Stomach smooth muscle (tissue), 2 donors: Measurements from ENCODE around the gene PDLIM5.

ENCODE experiments used
- H3K27ac ChIP-seq: one replicate; pipeline ENCODE4 v1.7.0; 2013; ENCODE audit warnings: mild to moderate bottlenecking, low read length, inconsistent platforms
- H3K27me3 ChIP-seq, 2 donors: one replicate each; pipeline ENCODE4 v1.7.0; 2013; ENCODE audit warnings: low read length in 2 of 2; ENCODE audit not compliant: insufficient read depth in 2 of 2, control insufficient read depth in 1 of 2
- H3K36me3 ChIP-seq, 2 donors: one replicate each; pipeline ENCODE4 v1.7.0; 2013; ENCODE audit warnings: low read length in 2 of 2; ENCODE audit not compliant: control insufficient read depth in 2 of 2, insufficient read depth in 2 of 2
- H3K4me1 ChIP-seq: one replicate; pipeline ENCODE4 v1.7.0; 2013; ENCODE audit warnings: low read length; ENCODE audit not compliant: control insufficient read depth, insufficient read depth
- H3K4me3 ChIP-seq, 2 donors: one replicate each; pipeline ENCODE4 v1.7.0; 2013; ENCODE audit warnings: low read length in 2 of 2
- H3K9ac ChIP-seq, 2 donors: one replicate each; pipeline ENCODE4 v1.7.0; 2013; ENCODE audit warnings: low read length in 2 of 2, mild to moderate bottlenecking in 1 of 2
- H3K9me3 ChIP-seq, 2 donors: one replicate each; pipeline ENCODE4 v1.7.0; 2013; ENCODE audit warnings: low read length in 2 of 2; ENCODE audit not compliant: control insufficient read depth in 2 of 2
- donor health status: healthy.
- donor health status: Pancreatic carcinoma.

The PDLIM5 gene

GRCh38 chr4:94583914-94584641, 132.3 kb downstream of the PDLIM5 start:
- Histone ChIP-seq H3K9me3 (no peaks in the 10 kb centered on the region), H3K9ac (no peak overlapping the region), H3K27ac (no peak overlapping the region), H3K36me3 (peaks cover 4 to 8% of the 10 kb centered on the region in 2 donors), H3K4me3 (no peak overlapping the region), H3K27me3 (no peaks in the 10 kb centered on the region), H3K4me1 (peaks cover 3% of the 10 kb centered on the region)

GRCh38 chr4:94588896-94589693, 137.4 kb downstream of the PDLIM5 start:
- Histone ChIP-seq H3K4me3 (no peak overlapping the region), H3K27me3 (no peaks in the 10 kb centered on the region), H3K9me3 (no peaks in the 10 kb centered on the region), H3K36me3 (peaks cover 12 to 16% of the 10 kb centered on the region in 2 donors), H3K9ac (no peak overlapping the region), H3K27ac (no peak overlapping the region), H3K4me1 (no peaks in the 10 kb centered on the region)

GRCh38 chr4:94590493-94590892, 138.8 kb downstream of the PDLIM5 start:
- Histone ChIP-seq H3K27ac (no peak overlapping the region), H3K4me3 (no peak overlapping the region), H3K9ac (no peak overlapping the region), H3K9me3 (no peaks in the 10 kb centered on the region), H3K4me1 (no peaks in the 10 kb centered on the region), H3K36me3 (peaks cover 11 to 15% of the 10 kb centered on the region in 2 donors), H3K27me3 (no peaks in the 10 kb centered on the region)

GRCh38 chr4:94591289-94591688, 139.5 kb downstream of the PDLIM5 start:
- H3K9me3 ChIP-seq = no peaks in the 10 kb centered on the region
- peaks cover 6 to 12% of the 10 kb centered on the region in 2 donors for H3K36me3 ChIP-seq
- H3K9ac ChIP-seq = no peak overlapping the region
- no peak overlapping the region for H3K27ac ChIP-seq
- no peaks in the 10 kb centered on the region for H3K4me1 ChIP-seq
- no peak overlapping the region for H3K4me3 ChIP-seq
- no peaks in the 10 kb centered on the region for H3K27me3 ChIP-seq

GRCh38 chr4:94595013-94595412, 143.3 kb downstream of the PDLIM5 start:
- no peak overlapping the region for H3K4me3 ChIP-seq
- no peaks in the 10 kb centered on the region for H3K4me1 ChIP-seq
- no peak overlapping the region for H3K9ac ChIP-seq
- no peaks in the 10 kb centered on the region for H3K27me3 ChIP-seq
- H3K27ac ChIP-seq = no peak overlapping the region
- peaks cover 4 to 12% of the 10 kb centered on the region in 2 donors for H3K36me3 ChIP-seq
- no peaks in the 10 kb centered on the region for H3K9me3 ChIP-seq

GRCh38 chr4:94595880-94596483, 144.2 kb downstream of the PDLIM5 start:
- Histone ChIP-seq H3K27me3 (no peaks in the 10 kb centered on the region), H3K4me1 (no peaks in the 10 kb centered on the region), H3K36me3 (peaks cover 4 to 12% of the 10 kb centered on the region in 2 donors), H3K9me3 (no peaks in the 10 kb centered on the region), H3K27ac (no peak overlapping the region), H3K9ac (no peak overlapping the region), H3K4me3 (no peak overlapping the region)

- Histone ChIP-seq H3K27me3 (no peaks in the 10 kb centered on the region), H3K4me1 (no peaks in the 10 kb centered on the region), H3K9me3 (no peaks in the 10 kb centered on the region), H3K4me3 (no peak overlapping the region), H3K9ac (no peak overlapping the region), H3K36me3 (no peaks in the 10 kb centered on the region), H3K27ac (no peak overlapping the region)
Observed at GRCh38 chr4:94598758-94599157, 147.0 kb downstream of the PDLIM5 start.

- H3K36me3 ChIP-seq = no peaks in the 10 kb centered on the region
- no peaks in the 10 kb centered on the region for H3K4me1 ChIP-seq
- H3K27ac ChIP-seq = no peak overlapping the region
- H3K9ac ChIP-seq = no peak overlapping the region
- H3K4me3 ChIP-seq = no peak overlapping the region
- no peaks in the 10 kb centered on the region for H3K9me3 ChIP-seq
- H3K27me3 ChIP-seq = no peaks in the 10 kb centered on the region
Observed at GRCh38 chr4:94603170-94603747, 151.5 kb downstream of the PDLIM5 start.

- H3K4me3 ChIP-seq = no peak overlapping the region
- H3K9ac ChIP-seq = no peak overlapping the region
- no peaks in the 10 kb centered on the region for H3K36me3 ChIP-seq
- no peak overlapping the region for H3K27ac ChIP-seq
- H3K4me1 ChIP-seq = no peaks in the 10 kb centered on the region
- H3K9me3 ChIP-seq = no peaks in the 10 kb centered on the region
- no peaks in the 10 kb centered on the region for H3K27me3 ChIP-seq
Observed at GRCh38 chr4:94605241-94605805, 153.6 kb downstream of the PDLIM5 start.

GRCh38 chr4:94610145-94610544, 158.4 kb downstream of the PDLIM5 start:
- Histone ChIP-seq H3K27ac (no peak overlapping the region), H3K27me3 (no peaks in the 10 kb centered on the region), H3K4me1 (no peaks in the 10 kb centered on the region), H3K36me3 (no peaks in the 10 kb centered on the region), H3K4me3 (no peak overlapping the region), H3K9ac (no peak overlapping the region), H3K9me3 (no peaks in the 10 kb centered on the region)
